Activated T-cell treated with anti-CD3 and anti-CD28 coated beads for 4 hours (primary cell): ENCODE results near the gene SAG.

Experiments used
- DNase-seq: peaks from one replicate; pipeline ENCODE4 v3.0.0-alpha.2; 2020

SAG gene

GRCh38 chr2:233307565-233307964 lies at the start of gene SAG:
SAG (plus strand) TSS chr2:233307816; CDS start chr2:233309190, 1,374 bp downstream.
- DNase-seq: no peak

DNA sequence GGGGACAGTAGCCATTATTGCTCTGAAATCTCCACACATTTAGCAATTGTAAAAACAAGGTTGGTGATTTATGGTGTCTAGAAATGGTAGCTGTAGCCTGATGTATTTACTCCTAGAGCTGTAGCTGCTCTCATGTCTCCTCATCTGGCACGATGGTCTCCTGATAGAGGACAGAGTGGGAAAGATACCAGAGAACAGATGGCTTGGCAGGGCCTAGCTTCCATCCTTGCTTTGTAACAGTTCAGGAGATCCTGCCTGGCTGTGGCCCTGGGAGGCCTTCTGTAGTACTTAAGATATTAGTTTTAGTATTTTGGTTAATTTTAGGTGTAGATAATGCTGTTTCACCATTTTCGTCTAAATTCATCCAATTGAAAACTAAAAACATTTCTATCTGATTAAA lies 49.4 kb upstream of the SAG start:
- no peak for DNase-seq

- no peak for DNase-seq
These were observed 47.9 kb upstream of the SAG start for GRCh38 chr2:233259730-233260129.

GRCh38 chr2:233260661-233261060 lies 47.0 kb upstream of the SAG start:
- no peak for DNase-seq

- no peak for DNase-seq
These were observed 45.6 kb upstream of the SAG start for GRCh38 chr2:233261819-233262555.

GRCh38 chr2:233262562-233262961 lies 45.1 kb upstream of the SAG start:
- DNase-seq: no peak

- no peak for DNase-seq
These were observed 44.5 kb upstream of the SAG start for GRCh38 chr2:233263045-233263570.

DNA sequence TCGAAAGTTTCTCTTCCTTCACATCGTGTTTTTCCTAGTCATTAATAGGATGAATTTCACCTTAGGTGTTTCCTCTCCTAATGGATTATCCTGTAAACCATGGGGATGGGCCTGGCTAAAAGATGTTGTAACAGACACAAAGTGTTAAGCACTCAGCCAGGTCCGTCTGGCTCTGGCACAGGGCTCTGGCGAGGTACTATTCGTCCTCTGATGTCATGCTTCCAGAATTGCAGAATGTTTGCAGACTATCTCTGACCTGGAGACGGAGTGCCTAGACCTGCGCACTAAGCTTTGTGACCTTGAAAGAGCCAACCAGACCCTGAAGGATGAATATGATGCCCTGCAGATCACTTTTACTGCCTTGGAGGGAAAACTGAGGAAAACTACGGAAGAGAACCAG lies 42.9 kb upstream of the SAG start:
- DNase-seq: no peak

- no peak for DNase-seq
These were observed 41.7 kb upstream of the SAG start for GRCh38 chr2:233265899-233266431.

DNA sequence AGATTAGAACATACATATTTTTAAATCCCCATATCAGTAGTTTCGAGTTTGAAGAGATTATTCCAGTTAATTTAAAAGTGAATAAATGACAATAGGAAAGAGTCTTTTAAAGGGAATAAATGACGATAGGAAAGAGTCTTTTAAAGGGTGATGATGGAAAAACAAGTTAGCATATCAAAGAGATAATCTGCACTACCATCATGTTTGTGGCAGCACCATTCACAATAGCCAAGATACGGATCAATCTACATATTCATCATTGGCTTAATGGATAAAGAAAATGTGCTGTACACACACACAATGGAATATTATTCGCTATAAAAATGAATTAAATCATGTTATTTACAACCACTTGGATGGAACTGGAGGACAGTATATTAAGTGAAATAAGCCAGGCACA lies 41.1 kb upstream of the SAG start:
- no peak for DNase-seq

DNA sequence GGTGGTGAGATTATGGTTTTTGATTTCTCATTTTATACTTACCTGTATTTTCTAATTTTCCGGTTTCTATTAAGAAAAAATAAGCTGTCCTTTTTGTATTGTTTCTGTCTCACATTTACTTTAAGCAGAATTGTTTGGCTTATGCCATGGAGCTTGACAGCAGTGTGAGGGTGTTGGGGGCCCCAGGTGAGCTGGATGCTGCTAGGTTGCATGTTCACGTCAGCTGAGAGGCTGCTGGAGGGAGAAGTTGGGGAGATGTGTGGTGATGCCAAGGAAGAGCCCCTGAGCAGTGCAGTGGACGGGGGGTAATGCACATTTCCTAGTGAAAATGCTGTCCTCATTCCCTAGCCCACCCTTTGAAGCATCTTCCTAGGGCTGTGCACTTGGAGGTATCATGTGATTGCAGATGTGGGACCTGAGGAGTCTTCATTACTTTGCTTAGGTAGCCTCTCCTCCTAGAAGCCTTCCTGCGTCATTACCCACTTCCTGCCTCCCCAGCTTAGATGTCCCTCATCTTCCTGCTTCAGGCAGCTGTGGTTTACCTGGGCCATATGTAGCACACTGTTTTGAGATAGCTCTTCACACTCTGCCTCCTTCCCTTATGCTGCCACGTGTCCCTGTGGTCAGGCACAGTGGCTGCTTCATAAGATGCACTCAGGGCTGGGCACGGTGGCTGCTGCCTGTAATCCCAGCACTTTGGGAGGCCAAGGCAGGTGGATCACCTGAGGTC lies 39.9 kb upstream of the SAG start:
- peak; percentile 62 for DNase-seq

- no peak for DNase-seq
These were observed 37.2 kb upstream of the SAG start for GRCh38 chr2:233270366-233270765.

- no peak for DNase-seq
These were observed 36.7 kb upstream of the SAG start for GRCh38 chr2:233270951-233271350.

DNA sequence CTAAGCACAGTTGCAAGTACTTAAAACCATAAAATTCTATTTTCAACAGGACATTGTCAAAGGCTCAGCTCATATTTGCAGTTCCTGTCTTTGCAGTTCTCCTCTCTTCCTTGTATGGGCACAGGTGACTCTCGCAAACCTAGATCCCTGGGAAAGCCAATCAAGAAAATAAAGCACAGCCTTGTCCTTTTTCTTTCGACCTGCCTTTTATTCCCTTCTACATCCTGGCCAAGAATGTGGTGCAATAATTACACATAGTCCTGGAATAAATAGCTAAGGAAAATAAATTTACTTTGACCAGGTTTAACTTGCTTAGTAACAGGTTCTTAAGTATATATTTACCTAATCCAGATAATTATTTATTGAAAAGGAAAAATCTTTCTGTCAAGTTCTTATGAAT lies 35.9 kb upstream of the SAG start:
- DNase-seq: no peak

- no peak for DNase-seq
These were observed 34.5 kb upstream of the SAG start for GRCh38 chr2:233273120-233273519.

- DNase-seq: no peak
These were observed 32.4 kb upstream of the SAG start for GRCh38 chr2:233275223-233275622.

- DNase-seq: no peak
These were observed 28.7 kb upstream of the SAG start for GRCh38 chr2:233278921-233279320.

DNA sequence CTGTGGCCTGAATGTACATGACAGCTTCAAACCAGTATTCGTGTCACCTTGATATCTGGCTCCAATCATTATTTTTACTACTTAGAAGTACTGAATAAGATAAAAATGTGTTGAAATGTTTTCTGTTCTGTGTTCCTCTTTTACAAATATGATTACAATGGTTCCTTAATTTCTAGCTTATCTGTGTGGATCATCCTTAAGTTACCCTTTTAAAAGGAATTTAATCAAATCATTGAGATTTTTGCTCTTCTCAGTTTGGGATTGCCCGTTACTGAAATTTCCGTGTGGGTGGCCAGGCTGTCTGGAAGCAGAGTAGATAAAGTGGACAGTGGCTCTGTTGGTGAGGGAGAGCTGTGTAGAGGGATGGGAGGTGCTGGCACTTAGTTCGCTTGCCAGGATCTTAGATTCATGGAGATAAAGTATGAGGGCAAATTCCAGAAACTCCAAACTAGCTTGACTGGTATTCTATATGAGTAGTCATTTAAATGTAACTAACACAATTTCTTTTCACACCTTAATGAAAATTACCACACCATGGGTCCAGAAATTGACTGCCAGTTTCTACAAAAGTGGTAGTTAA lies 27.4 kb upstream of the SAG start:
- no peak for DNase-seq

DNA sequence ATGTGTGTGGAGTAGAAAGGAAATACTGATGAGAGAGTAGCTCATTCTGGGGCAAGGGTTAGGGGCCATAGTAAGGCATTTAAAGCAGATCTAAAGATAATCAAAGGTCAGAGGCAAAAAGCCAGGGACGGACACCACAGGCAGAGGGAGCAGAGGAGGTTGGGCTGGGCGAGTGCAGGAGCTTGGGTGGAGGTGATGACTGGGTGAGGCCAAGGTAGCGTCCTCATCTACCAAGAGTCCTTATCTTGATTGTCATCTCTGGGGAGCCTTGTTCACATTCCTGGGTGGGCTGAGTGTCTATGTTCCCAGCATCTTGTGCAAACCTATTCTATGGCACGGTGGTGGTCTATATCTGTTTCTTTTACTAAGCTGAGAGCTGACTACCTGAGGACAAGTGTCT lies 26.1 kb upstream of the SAG start:
- DNase-seq: no peak

DNA sequence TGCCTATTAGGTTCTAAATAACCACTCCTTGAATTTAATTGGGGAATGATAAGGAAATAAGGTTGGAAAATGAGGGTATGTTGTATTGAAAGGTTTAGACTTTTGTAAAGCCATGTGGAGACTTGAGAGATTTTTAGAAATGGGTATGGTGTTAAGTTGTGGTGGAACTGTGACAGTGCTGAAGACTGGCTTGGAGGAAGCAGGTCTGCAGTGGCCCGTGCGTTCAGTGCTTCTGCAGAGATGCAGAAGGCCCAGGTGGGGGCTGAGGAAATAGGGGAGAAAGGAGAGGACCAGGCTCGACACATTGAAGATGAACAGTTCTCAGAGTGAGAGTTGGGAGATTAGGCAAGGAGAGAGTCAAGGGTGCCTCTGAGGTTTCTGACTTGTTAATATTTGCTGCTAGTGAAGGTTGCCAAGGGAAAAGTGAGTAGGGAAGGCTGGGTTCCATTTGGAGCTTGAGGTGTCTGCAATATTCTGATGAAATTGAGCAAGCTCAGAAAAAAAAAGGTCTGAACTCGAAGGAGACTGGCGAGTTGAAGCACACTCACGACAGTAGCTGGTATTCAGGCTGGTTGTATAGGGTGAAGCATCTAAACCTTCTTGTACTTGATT lies 25.5 kb upstream of the SAG start:
- no peak for DNase-seq

- DNase-seq: no peak
These were observed 21.7 kb upstream of the SAG start for GRCh38 chr2:233285921-233286320.

GRCh38 chr2:233287871-233288270 lies 19.7 kb upstream of the SAG start:
- no peak for DNase-seq

GRCh38 chr2:233288663-233289062 lies 19.0 kb upstream of the SAG start:
- no peak for DNase-seq
